DND-41 (cell line): ENCODE measurements around the gene DVL1.

Experiments used
- EZH2 ChIP-seq: IDR thresholded peaks from 3 replicates; pipeline ENCODE4 v1.6.1; 2012; ENCODE audit warnings: borderline replicate concordance, low read depth, mild to moderate bottlenecking, moderate library complexity, low read length, inconsistent platforms; ENCODE audit not compliant: severe bottlenecking
- TF ChIP-seq, protein P1 (sequence below): IDR thresholded peaks from 2 replicates; pipeline ENCODE4 v1.5.1; 2012; ENCODE audit warnings: borderline replicate concordance, low read length, moderate library complexity, mild to moderate bottlenecking; ENCODE audit not compliant: poor library complexity, severe bottlenecking; ENCODE audit errors: extremely low read depth

DNA sequence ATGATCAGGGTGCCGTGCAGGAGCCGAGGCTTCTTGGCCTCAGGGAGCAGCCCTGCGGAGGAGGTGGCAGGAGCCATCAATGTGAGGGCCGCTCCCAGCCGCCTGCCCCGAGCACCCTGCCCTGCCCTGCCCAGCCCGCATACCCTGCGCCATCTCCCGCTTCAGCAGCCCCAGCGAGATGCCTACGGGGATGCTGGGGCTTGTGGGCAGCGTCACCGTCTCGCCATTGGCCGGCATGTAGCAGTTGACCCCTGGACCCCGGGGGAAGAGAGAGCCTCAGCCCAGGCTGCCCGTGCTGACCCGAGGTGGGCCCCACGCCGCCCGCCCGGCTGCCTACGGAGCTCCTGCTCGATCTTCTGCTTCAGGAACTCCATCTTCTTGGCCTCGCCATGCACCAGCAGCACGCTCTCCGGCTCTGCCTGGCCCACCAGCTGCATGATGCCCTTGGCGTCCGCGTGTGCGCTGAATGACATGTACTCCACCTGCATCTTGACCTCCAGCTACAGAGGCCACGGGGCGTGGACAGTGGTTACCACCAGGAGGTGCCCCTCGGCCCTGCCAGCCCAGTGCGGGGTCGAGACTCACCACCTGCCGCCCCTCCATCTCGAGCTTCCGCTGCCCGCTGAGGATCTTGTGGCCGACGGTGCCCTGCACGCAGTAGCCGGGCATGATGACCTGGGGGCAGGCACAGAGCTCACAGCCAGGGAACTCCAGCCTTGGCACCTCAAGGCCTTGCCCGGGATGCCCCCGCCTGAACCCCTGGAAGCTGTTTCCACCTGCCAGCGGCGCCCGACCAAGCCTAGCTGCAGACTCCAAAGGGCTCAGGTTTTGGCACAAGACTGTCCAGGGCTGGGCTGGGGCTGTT lies 36.5 kb downstream of the DVL1 start:
- no peak for TF ChIP-seq EZH2
- TF ChIP-seq, protein P1, sequence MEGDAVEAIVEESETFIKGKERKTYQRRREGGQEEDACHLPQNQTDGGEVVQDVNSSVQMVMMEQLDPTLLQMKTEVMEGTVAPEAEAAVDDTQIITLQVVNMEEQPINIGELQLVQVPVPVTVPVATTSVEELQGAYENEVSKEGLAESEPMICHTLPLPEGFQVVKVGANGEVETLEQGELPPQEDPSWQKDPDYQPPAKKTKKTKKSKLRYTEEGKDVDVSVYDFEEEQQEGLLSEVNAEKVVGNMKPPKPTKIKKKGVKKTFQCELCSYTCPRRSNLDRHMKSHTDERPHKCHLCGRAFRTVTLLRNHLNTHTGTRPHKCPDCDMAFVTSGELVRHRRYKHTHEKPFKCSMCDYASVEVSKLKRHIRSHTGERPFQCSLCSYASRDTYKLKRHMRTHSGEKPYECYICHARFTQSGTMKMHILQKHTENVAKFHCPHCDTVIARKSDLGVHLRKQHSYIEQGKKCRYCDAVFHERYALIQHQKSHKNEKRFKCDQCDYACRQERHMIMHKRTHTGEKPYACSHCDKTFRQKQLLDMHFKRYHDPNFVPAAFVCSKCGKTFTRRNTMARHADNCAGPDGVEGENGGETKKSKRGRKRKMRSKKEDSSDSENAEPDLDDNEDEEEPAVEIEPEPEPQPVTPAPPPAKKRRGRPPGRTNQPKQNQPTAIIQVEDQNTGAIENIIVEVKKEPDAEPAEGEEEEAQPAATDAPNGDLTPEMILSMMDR: no peak
